Activated CD4-positive, alpha-beta T cell treated with anti-CD3 and anti-CD28 coated beads, Interleukin-2, amount 50 U/mL, for 24 hours (primary cell): ENCODE results near the gene EPHA2.

Source experiments
- DNase-seq, 2 donors: peaks; one replicate each; pipeline ENCODE4 v3.0.0-alpha.2; 2020; ENCODE audit warnings: low read depth in 1 of 2, low spot score in 1 of 2

The EPHA2 gene

DNA sequence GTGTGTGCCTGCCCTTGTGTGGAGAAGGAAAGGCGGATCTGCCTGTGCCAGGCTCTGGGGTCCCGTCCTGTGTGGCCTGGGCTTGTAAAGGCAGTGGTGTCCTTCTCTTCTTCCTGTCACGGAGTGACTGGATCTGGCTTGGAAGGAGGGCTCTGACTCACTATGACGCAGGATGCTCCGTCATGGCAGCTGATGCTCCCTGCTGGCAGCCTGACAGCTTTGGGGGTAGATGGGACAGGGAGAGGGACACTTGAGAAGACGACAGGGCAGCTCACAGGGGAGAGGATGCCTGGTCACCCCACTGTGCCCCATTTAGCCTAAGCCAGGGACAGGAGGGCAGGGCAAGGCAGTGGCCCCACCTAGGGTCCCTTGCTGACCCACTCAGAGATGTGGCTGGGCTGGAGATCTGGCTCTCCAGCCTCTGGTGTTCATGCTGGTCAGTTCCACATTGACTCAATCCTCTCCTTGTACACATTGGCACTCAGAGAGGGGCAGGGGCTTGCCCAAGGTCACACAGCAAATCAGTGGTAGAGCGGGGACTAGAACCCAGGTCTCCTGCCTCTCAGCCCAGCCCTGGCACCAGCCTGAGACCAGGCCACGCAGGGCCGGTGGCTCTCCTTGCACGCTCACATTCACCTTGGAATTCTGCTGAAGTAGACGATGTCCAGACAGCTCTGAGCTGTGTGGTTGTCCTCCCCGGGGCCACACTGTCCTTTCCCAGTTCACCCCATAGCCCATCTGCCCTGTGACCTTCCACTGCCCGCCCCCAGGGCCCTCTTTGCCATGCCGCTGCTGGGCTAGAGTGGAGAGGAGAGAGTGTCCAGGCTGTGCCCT lies 79.6 kb downstream of the EPHA2 start:
- DNase-seq = no peak

DNA sequence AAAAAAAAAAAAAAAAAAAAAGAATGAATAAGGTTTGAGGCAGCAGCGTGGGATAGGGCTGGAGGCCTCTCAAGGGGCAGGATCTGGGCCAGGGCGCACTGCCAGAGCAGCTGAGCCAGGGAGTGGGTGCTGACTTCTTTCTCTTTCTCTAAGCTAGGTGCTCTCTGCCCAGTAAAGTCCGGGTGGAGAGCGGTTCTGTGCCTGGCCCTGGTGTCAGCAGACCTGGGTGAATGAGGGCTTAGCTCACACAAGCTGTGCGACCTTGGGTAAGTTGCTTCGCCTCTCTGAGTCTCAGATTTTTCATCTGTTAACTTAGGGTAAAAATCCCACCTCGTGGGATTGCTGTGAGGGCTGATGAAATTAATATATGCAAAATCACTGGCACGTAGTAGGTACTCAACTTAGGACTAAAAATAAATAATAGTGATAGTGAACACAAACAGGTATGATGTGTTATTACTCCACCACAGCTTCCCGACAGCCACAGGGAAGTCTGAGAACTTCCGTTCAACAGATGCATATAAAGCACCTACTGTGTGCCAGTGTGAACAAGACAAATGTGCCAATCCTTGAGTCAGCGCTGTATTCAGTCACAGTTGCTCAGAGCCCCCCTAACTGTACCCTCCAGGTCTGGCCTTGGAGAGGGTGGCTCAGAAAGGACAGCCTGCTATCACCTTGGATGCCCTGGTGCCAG lies 80.4 kb downstream of the EPHA2 start:
- no peak for DNase-seq
